ENCODE data around the gene PADI2. TPM values are rescaled to one million over a fixed set of nuclear protein-coding genes. Genes with fewer than 3 reads are reported as not detected.

PADI2 gene
- total RNA-seq, 1 donor from 2014 or later: 0.49 TPM

GRCh38 chr1:17158961-17159360, 39.7 kb upstream of the PADI2 start:
- Mint-ChIP-seq H3K27me3 (ENCODE audit: low read depth) (no peaks in the 10 kb centered on the region), H3K36me3 (peaks cover 10% of the 10 kb centered on the region), H3K9me3 (peaks cover 31% of the 10 kb centered on the region), H3K4me1 (no peaks in the 10 kb centered on the region), H3K4me3 (no peak overlapping the region), H3K27ac (no peak overlapping the region)
- no peak for DNase-seq (ENCODE audit: low spot score in 2 of 2, unreplicated experiment in 2 of 2)
- no peak for TF ChIP-seq CTCF (IDR thresholded peaks at IDR 0.05; ENCODE audit: unreplicated experiment)

GRCh38 chr1:17156108-17156507, 36.9 kb upstream of the PADI2 start:
- Mint-ChIP-seq H3K27ac (no peak overlapping the region), H3K27me3 (ENCODE audit: low read depth) (no peaks in the 10 kb centered on the region), H3K9me3 (peaks cover 50% of the 10 kb centered on the region), H3K4me1 (no peaks in the 10 kb centered on the region), H3K4me3 (no peak overlapping the region), H3K36me3 (peaks cover 10% of the 10 kb centered on the region)
- no peak for DNase-seq (ENCODE audit: low spot score in 2 of 2, unreplicated experiment in 2 of 2)
- TF ChIP-seq CTCF (IDR thresholded peaks at IDR 0.05; ENCODE audit: unreplicated experiment): no peak

- DNase-seq (ENCODE audit: low spot score in 2 of 2, unreplicated experiment in 2 of 2): no peak
- peaks cover 10% of the 10 kb centered on the region for H3K36me3 Mint-ChIP-seq
- peaks cover 54% of the 10 kb centered on the region for H3K9me3 Mint-ChIP-seq
Measured at GRCh38 chr1:17155257-17155920, 36.1 kb upstream of the PADI2 start.

GRCh38 chr1:17149771-17150170, 30.5 kb upstream of the PADI2 start:
- Mint-ChIP-seq H3K4me1 (no peaks in the 10 kb centered on the region), H3K27me3 (ENCODE audit: low read depth) (peaks cover 2% of the 10 kb centered on the region), H3K9me3 (peaks cover 31% of the 10 kb centered on the region), H3K36me3 (peaks cover 7% of the 10 kb centered on the region), H3K4me3 (no peak overlapping the region), H3K27ac (no peak overlapping the region)
- no peak for TF ChIP-seq CTCF (IDR thresholded peaks at IDR 0.05; ENCODE audit: unreplicated experiment)
- no peak for DNase-seq (ENCODE audit: low spot score in 2 of 2, unreplicated experiment in 2 of 2)

More at GRCh38 chr1:17155257-17155920, 36.1 kb upstream of the PADI2 start:
- TF ChIP-seq CTCF (IDR thresholded peaks at IDR 0.05; ENCODE audit: unreplicated experiment): no peak
- no peaks in the 10 kb centered on the region for H3K27me3 Mint-ChIP-seq (ENCODE audit: low read depth)
- H3K27ac Mint-ChIP-seq: no peak overlapping the region
- no peak overlapping the region for H3K4me3 Mint-ChIP-seq
- H3K4me1 Mint-ChIP-seq: no peaks in the 10 kb centered on the region

GRCh38 chr1:17148950-17149608, 29.8 kb upstream of the PADI2 start:
- H3K36me3 Mint-ChIP-seq: no peaks in the 10 kb centered on the region
- TF ChIP-seq CTCF (IDR thresholded peaks at IDR 0.05; ENCODE audit: unreplicated experiment): no peak

More at GRCh38 chr1:17148950-17149608, 29.8 kb upstream of the PADI2 start:
- H3K4me3 Mint-ChIP-seq: no peak overlapping the region
- DNase-seq (ENCODE audit: low spot score in 2 of 2, unreplicated experiment in 2 of 2): no peak
- no peaks in the 10 kb centered on the region for H3K4me1 Mint-ChIP-seq
- H3K27ac Mint-ChIP-seq: no peak overlapping the region
- H3K9me3 Mint-ChIP-seq: peaks cover 24% of the 10 kb centered on the region
- H3K27me3 Mint-ChIP-seq (ENCODE audit: low read depth): peaks cover 2% of the 10 kb centered on the region

Data from mesothelial cell of epicardium (in vitro differentiated cells).